Prostate gland (tissue), 2 donors: ENCODE results near the gene MRPS27.

Experiments
- CTCF ChIP-seq, 4 experiments: fragments of 200-600 bp in 2 of 4; fragments of 450-650 bp in 2 of 4; sonication (generic) in 2 of 4; IDR thresholded peaks; 1 replicate in 3 of 4; 2 replicates in 1 of 4; pipeline ENCODE4 v1.5.1; 2016 to 2019; ENCODE audit warnings: antibody characterized with exemption in 4 of 4, mild to moderate bottlenecking in 2 of 4, moderate library complexity in 2 of 4
- POLR2A ChIP-seq: fragments of 450-650 bp; IDR thresholded peaks from one replicate; pipeline ENCODE4 v1.6.1; 2016; ENCODE audit warnings: antibody characterized with exemption, mild to moderate bottlenecking

- TF ChIP-seq CTCF (IDR thresholded peaks at IDR 0.05) (no peak), POLR2A (no peak)
These were observed 43.8 kb downstream of the MRPS27 start for GRCh38 chr5:72276219-72276752.
